Measurements from ENCODE around the gene AGAP2.

AGAP2 gene

GRCh38 chr12:57700317-57700716 is 38.2 kb downstream of the AGAP2 start:
- TF ChIP-seq CTCF (conservative IDR thresholded peaks at IDR 0.05) (no peak), ZFX (IDR thresholded peaks at IDR 0.05) (no peak)

DNA sequence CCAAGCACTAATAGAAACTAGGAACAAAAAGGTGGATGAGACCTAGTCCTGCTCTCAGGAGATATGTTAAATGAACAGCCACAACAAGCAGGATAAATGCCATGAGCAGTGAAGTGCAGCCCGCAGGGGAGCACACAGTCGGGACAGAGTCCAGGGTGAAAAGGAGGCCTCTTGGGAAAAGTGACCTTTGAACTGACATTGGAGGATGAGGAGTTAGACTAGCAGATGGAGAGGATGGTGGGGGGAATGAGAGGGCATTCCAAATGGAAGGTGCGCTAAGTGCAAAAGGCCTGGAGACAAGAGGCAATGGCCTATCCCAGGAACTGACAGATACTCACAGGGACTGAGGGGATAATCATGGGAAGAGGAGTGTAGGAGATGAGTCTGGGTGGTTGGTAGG is 40.1 kb downstream of the AGAP2 start:
- no peak overlapping the region for H3K27ac ChIP-seq
- TF ChIP-seq CTCF (conservative IDR thresholded peaks at IDR 0.05) = no peak
- no peak for TF ChIP-seq ZFX (IDR thresholded peaks at IDR 0.05)

More at GRCh38 chr12:57700317-57700716, 38.2 kb downstream of the AGAP2 start:
- H3K27ac ChIP-seq = no peak overlapping the region

- H3K27ac ChIP-seq = no peak overlapping the region
- TF ChIP-seq CTCF (conservative IDR thresholded peaks at IDR 0.05) (no peak), ZFX (IDR thresholded peaks at IDR 0.05) (no peak)
Observed at GRCh38 chr12:57697076-57697475, 41.5 kb downstream of the AGAP2 start.

GRCh38 chr12:57695770-57696432 is 42.6 kb downstream of the AGAP2 start:
- TF ChIP-seq CTCF (conservative IDR thresholded peaks at IDR 0.05) (no peak), ZFX (IDR thresholded peaks at IDR 0.05) (no peak)
- no peak overlapping the region for H3K27ac ChIP-seq

DNA sequence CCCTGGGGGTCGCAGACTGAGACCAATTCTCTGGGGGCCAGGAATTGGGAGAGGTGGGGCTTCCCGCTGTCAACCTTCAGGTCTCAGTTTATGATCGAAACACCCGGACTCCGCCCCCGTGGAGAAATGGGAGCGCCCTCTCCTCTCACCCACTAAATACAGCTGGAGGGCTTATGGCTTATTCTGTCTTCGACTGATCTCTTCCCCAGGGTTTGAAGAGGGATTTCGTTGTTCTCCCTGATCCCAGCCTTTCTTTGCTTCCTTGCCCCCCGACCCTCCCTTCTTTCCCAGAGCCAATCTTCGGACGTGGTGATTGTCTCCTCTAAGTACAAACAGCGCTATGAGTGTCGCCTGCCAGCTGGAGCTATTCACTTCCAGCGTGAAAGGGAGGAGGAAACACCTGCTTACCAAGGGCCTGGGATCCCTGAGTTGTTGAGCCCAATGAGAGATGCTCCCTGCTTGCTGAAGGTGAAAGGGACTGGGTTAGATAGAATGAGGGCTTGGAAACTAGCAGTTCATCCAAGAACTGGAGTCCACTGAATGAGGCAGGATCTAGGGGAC is 44.0 kb downstream of the AGAP2 start:
- H3K27ac ChIP-seq = peak overlapping the region; percentile 64
- TF ChIP-seq ZFX (IDR thresholded peaks at IDR 0.05) (no peak), CTCF (conservative IDR thresholded peaks at IDR 0.05) (no peak)

GRCh38 chr12:57693659-57694458 is 44.7 kb downstream of the AGAP2 start, which contains the start of gene OS9:
Gene OS9 (plus strand): TSS chr12:57694132. CDS start chr12:57694162, 30 bp downstream.
- H3K27ac ChIP-seq = peak within 1 kb of the TSS; percentile 64

More at GRCh38 chr12:57693659-57694458, 44.7 kb downstream of the AGAP2 start, which contains the start of gene OS9:
- TF ChIP-seq CTCF (conservative IDR thresholded peaks at IDR 0.05) (peak; percentile 93), ZFX (IDR thresholded peaks at IDR 0.05) (no peak)
